Ishikawa (cell line): ENCODE data around the gene IREB2.

Experiments used
- EP300 ChIP-seq: IDR thresholded peaks from 2 replicates; pipeline ENCODE4 v1.6.1; 2012; ENCODE audit warnings: borderline replicate concordance
- TF ChIP-seq, protein P1 (sequence below): IDR thresholded peaks from 2 replicates; pipeline ENCODE4 v1.6.1; 2012

DNA sequence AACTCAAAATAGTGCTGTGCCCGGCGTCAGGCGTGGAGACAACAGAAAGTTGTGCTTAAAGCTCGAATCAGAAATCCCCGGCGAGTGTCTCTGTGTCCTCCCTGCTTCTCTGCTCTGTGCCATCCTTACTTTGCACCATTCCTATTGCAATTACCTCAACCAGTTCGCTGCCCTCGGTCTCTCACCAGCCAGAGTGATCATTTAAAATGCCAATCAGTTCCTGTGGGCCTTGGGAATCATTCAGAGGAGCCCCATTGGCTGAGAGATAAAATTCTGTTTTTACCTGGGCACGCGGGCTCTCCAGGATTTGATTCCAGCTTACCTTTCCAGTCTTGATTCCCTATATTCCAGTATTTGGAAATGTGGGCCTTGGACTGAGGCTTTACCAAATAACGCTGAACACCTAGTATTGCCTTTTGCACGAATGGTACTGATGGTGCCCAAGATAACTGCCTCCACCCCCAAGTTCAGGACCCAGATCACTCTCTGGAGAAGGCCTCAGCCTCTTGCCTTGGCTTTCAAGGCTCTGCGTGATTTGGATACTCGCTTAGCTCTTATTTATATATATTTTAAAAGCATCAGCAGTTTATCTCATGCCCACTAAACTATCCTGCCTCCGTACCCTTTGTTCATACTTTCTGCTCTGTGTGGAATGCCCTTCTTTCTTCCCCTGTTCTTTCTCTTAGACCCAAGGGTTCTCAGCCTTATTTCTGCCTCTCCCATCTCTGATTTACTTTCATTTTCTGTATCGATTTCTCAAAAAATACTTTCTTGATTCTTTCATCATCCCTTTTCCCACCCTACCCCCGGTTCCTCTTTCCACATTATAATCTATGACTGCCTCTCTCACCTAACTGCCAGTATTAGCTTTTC lies 103.1 kb downstream of the IREB2 start:
- TF ChIP-seq EP300: no peak
- TF ChIP-seq, protein P1, sequence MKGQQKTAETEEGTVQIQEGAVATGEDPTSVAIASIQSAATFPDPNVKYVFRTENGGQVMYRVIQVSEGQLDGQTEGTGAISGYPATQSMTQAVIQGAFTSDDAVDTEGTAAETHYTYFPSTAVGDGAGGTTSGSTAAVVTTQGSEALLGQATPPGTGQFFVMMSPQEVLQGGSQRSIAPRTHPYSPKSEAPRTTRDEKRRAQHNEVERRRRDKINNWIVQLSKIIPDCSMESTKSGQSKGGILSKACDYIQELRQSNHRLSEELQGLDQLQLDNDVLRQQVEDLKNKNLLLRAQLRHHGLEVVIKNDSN: no peak
